Activated T-cell treated with anti-CD3 and anti-CD28 coated beads, Interleukin-2, amount 50 U/mL, for 4 hours (primary cell): ENCODE data around the gene GPRC5A. TPM values are rescaled to one million over a fixed set of nuclear protein-coding genes. Genes with fewer than 3 reads are reported as not detected.

Experiments used
- ATAC-seq, 2 donors: fragments of 200-7000 bp; cut with Tn5 transposase; one replicate each; pipeline ENCODE4 v1.10.0; 2021
- DNase-seq: peaks from one replicate; pipeline ENCODE4 v3.0.0-alpha.2; 2020
- H3K27me3 Mint-ChIP-seq: one replicate; pipeline ENCODE4 v1.8.0; 2021; ENCODE audit warnings: low read depth, mixed read lengths
- H3K36me3 Mint-ChIP-seq: one replicate; pipeline ENCODE4 v1.8.0; 2022; ENCODE audit warnings: mixed read lengths; ENCODE audit not compliant: insufficient read depth
- H3K4me1 Mint-ChIP-seq: one replicate; pipeline ENCODE4 v1.8.0; 2021; ENCODE audit warnings: low read depth, mixed read lengths
- H3K4me3 Mint-ChIP-seq: one replicate; pipeline ENCODE4 v1.8.0; 2021; ENCODE audit warnings: mild to moderate bottlenecking, moderate library complexity, mixed read lengths
- H3K9me3 Mint-ChIP-seq: one replicate; pipeline ENCODE4 v1.8.0; 2021; ENCODE audit warnings: mixed read lengths
- total RNA-seq, 3 donors: library from RNA; stranded (reverse); gene quantifications; one replicate each; pipeline ENCODE4 v1.2.1, GENCODE V29; 2021

Gene GPRC5A
- total RNA-seq, 3 donors from 2014 or later: 0.30 to 0.86 (median 0.50) TPM

- ATAC-seq (no peak), DNase-seq (no peak)
- Mint-ChIP-seq H3K4me3 (no peak overlapping the region), H3K9me3 (no peaks in the 10 kb centered on the region), H3K36me3 (no peaks in the 10 kb centered on the region), H3K27me3 (peaks cover 12% of the 10 kb centered on the region), H3K4me1 (peaks cover 24% of the 10 kb centered on the region)
These were observed 21.3 kb downstream of the GPRC5A start for GRCh38 chr12:12912711-12913110.

DNA sequence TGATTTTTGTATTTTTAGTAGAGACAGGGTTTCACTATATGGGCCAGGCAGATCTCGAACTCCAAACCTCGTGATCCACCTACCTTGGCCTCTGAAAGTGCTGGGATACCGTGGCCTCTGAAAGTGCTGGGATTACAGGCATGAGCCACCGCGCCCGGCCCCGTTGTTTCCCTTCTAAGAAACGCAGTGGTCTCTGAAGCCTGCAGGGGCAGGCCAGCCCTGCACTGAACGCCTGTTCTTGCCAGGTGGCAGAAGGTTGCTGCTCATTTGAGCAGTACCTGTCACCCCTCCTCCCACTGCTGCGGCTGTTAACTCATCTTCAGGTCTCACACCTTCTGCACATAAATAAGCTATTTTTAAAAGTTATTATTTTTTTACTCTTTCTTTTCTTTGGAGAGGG is 24.3 kb downstream of the GPRC5A start:
- ATAC-seq (no peak), DNase-seq (no peak)
- Mint-ChIP-seq H3K4me3 (no peak overlapping the region), H3K4me1 (peaks cover 8% of the 10 kb centered on the region), H3K9me3 (no peaks in the 10 kb centered on the region), H3K36me3 (no peaks in the 10 kb centered on the region), H3K27me3 (peaks cover 13% of the 10 kb centered on the region)

DNA sequence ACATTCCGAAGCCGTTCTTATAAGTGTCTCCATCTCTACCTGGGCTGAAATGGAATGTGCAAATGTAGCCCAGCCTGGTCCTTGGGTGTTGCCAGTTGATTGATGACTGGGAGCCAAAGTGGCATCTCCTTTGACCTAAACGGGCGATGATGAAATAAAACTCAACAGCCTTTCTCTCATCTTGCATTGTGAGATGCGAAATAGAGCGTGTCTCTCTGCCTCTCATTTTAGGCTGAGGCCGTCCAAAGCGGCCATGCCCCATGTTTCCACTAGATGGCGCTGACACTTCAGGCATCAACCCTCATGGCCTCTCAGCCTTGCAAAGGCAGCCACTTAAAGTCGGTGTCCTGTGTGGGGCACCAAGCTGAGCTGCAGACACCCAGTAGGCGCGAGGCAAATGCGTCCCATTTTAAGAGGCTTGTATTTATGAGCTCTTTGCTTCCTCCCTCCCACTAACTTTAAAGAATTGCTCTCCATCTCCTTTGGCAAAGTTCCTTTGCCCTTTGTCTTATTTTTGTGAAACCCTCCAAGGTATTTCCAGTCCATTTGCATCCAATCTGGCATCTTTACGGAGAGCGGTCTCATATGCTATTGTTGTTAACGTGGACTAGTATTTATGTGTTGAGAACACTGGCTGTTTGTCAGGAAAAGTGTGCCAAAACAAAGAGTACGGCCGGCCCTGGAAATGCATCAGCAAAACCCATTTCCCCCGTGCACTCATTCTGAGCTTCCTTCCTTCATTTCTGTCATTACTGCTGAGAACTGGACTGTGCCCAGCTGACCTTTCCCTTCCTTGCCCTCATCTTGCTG is 25.0 kb downstream of the GPRC5A start:
- H3K4me1 Mint-ChIP-seq: peaks cover 8% of the 10 kb centered on the region
- DNase-seq (peak; percentile 81), ATAC-seq (peak; percentile 98 to 99)
- H3K36me3 Mint-ChIP-seq: no peaks in the 10 kb centered on the region
- H3K4me3 Mint-ChIP-seq: no peak overlapping the region
- no peaks in the 10 kb centered on the region for H3K9me3 Mint-ChIP-seq
- peaks cover 13% of the 10 kb centered on the region for H3K27me3 Mint-ChIP-seq

DNA sequence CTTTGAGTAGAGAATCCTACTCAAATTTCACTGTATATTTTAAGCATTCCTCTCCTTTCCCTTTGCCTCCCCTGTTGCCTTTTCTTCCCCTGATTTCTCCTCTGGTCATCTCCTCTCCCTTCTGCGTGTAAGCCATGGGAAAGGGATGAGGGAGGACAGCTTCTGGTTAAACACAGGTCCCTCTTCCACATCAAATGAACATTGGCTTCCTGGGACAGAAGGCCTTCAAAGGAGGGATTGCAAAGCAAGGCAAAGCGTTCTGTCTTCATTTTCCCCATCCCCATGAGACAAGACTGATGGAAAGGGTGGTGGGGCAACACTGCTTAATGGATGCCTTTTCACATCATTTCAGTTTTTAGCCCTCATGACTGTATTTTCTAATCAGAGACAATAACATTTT is 26.2 kb downstream of the GPRC5A start:
- no peak overlapping the region for H3K4me3 Mint-ChIP-seq
- no peaks in the 10 kb centered on the region for H3K9me3 Mint-ChIP-seq
- H3K27me3 Mint-ChIP-seq: peaks cover 13% of the 10 kb centered on the region
- no peaks in the 10 kb centered on the region for H3K36me3 Mint-ChIP-seq
- no peak for DNase-seq
- ATAC-seq: no peak
- peaks cover 8% of the 10 kb centered on the region for H3K4me1 Mint-ChIP-seq

DNA sequence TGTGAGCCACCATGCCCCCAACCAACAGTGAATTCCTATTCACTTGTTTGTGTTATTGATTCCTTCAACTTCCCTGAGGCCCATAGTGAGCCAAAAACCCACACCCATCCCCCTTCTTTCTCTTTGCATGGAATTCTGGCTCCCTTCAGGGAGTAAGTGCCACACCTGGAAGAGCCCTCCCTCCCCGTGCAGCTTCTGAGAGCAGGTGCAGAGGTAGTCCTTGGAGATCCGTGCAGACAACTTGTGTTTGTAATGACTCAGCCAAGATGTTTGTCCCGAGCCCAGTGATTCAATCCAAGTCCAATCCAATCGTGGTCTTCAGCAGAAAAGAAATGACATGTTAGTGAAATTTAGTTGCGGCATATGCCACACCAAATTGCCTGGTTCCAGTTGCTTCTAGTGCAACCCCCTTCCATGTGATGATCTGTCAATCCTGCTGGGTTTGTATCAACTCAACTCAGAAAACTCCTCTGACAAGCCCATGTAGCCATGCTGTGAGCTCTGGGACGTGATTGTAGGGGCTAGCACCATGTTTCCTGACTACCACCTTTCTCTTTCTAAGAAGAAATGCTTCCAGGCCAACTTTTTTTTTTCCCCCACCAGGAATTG is 27.5 kb downstream of the GPRC5A start:
- H3K4me1 Mint-ChIP-seq: peaks cover 8% of the 10 kb centered on the region
- ATAC-seq (no peak), DNase-seq (no peak)
- no peaks in the 10 kb centered on the region for H3K9me3 Mint-ChIP-seq
- no peaks in the 10 kb centered on the region for H3K36me3 Mint-ChIP-seq
- H3K27me3 Mint-ChIP-seq: peaks cover 13% of the 10 kb centered on the region
- H3K4me3 Mint-ChIP-seq: no peak overlapping the region

GRCh38 chr12:12919666-12920435 is 28.5 kb downstream of the GPRC5A start:
- H3K36me3 Mint-ChIP-seq: no peaks in the 10 kb centered on the region
- H3K4me3 Mint-ChIP-seq: no peak overlapping the region
- H3K27me3 Mint-ChIP-seq: peaks cover 13% of the 10 kb centered on the region
- H3K9me3 Mint-ChIP-seq: no peaks in the 10 kb centered on the region
- no peak for ATAC-seq
- H3K4me1 Mint-ChIP-seq: peaks cover 8% of the 10 kb centered on the region
- no peak for DNase-seq

DNA sequence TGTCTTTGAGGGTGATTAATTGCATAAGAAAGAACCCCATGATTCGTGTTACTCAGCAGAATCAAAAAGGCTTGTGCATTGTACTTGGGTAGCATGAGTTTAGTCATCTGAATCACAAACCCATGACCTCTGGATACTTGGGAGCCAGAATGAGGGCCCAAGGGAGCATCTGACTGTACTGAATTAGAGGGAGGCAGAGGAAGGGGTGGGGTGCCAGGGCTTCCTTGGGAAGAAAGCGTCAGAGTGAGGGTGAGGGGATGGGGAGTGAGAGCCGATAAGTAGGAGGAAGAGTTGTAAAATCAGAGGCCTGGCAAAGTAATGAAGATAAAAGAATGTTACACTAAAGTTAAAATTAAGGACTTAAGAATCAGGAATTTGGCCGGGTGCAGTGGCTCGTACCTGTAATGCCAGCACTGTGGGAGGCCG is 30.8 kb downstream of the GPRC5A start:
- DNase-seq: no peak
- peaks cover 4% of the 10 kb centered on the region for H3K27me3 Mint-ChIP-seq
- H3K4me1 Mint-ChIP-seq: no peaks in the 10 kb centered on the region
- no peaks in the 10 kb centered on the region for H3K9me3 Mint-ChIP-seq
- H3K36me3 Mint-ChIP-seq: no peaks in the 10 kb centered on the region
- no peak overlapping the region for H3K4me3 Mint-ChIP-seq
- no peak for ATAC-seq

GRCh38 chr12:12922978-12923377 is 31.6 kb downstream of the GPRC5A start:
- no peaks in the 10 kb centered on the region for H3K9me3 Mint-ChIP-seq

DNA sequence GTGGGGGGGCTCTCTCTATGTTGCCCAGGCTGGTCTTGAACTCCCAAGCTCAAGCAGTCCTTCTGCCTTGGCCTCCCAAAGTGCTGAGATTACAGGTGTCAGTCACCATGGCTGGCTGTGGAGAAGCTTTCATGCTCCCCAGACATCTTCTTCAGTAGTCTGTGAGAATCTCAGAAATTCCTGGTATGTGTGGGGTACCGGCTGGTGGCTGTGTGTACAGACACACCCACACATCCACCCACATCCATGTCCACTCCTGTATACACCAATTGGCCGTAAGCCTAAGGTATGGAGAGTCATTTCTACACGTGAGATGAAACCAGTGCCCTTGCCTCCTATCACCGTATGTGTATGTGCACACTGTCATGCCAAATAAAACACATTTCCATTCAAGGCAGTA is 32.8 kb downstream of the GPRC5A start:
- H3K36me3 Mint-ChIP-seq: no peaks in the 10 kb centered on the region
- H3K27me3 Mint-ChIP-seq: peaks cover 3% of the 10 kb centered on the region
- no peak for DNase-seq
- no peaks in the 10 kb centered on the region for H3K4me1 Mint-ChIP-seq
- ATAC-seq: no peak
- H3K4me3 Mint-ChIP-seq: no peak overlapping the region
- H3K9me3 Mint-ChIP-seq: no peaks in the 10 kb centered on the region

More at GRCh38 chr12:12922978-12923377, 31.6 kb downstream of the GPRC5A start:
- ATAC-seq (no peak), DNase-seq (no peak)
- Mint-ChIP-seq H3K4me1 (no peaks in the 10 kb centered on the region), H3K4me3 (no peak overlapping the region), H3K27me3 (peaks cover 5% of the 10 kb centered on the region), H3K36me3 (no peaks in the 10 kb centered on the region)

DNA sequence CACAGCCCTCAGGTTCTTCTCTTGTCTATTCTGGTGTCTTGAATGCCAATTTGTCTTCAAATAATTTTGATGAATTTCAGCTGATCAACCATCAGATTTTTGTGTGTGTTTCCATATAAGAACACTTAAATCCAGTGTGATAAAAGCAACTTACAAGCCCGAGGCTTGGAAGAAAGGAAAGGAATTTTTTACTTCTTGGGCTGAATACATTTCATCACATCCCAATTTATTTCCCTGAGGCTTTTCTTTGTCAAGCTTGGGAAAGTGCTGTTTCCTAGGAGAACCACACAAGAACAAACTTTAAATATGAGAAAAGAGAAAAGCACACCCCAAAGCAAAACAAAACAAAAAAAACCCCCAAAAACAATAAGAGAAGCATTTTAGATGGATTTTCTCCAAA is 34.0 kb downstream of the GPRC5A start:
- no peaks in the 10 kb centered on the region for H3K9me3 Mint-ChIP-seq
- peaks cover 3% of the 10 kb centered on the region for H3K27me3 Mint-ChIP-seq
- no peak for DNase-seq
- ATAC-seq: no peak
- H3K4me3 Mint-ChIP-seq: no peak overlapping the region
- H3K36me3 Mint-ChIP-seq: no peaks in the 10 kb centered on the region
- H3K4me1 Mint-ChIP-seq: no peaks in the 10 kb centered on the region

GRCh38 chr12:12926571-12927071 is 35.3 kb downstream of the GPRC5A start:
- DNase-seq: no peak
- Mint-ChIP-seq H3K9me3 (no peaks in the 10 kb centered on the region), H3K36me3 (no peaks in the 10 kb centered on the region), H3K27me3 (peaks cover 3% of the 10 kb centered on the region), H3K4me3 (no peak overlapping the region), H3K4me1 (no peaks in the 10 kb centered on the region)
- ATAC-seq: no peak

- peak overlapping the region; percentile 75 for H3K4me3 Mint-ChIP-seq
- peak; percentile 25 for DNase-seq
- H3K9me3 Mint-ChIP-seq: no peaks in the 10 kb centered on the region
- ATAC-seq: peak in 1 of 2 donors; percentile 54
- H3K36me3 Mint-ChIP-seq: no peaks in the 10 kb centered on the region
- no peaks in the 10 kb centered on the region for H3K4me1 Mint-ChIP-seq
- peaks cover 3% of the 10 kb centered on the region for H3K27me3 Mint-ChIP-seq
These were observed 36.1 kb downstream of the GPRC5A start for GRCh38 chr12:12927211-12928079.

GRCh38 chr12:12929696-12930095 is 38.3 kb downstream of the GPRC5A start:
- Mint-ChIP-seq H3K36me3 (no peaks in the 10 kb centered on the region), H3K9me3 (no peaks in the 10 kb centered on the region)

More at GRCh38 chr12:12929696-12930095, 38.3 kb downstream of the GPRC5A start:
- peaks cover 5% of the 10 kb centered on the region for H3K27me3 Mint-ChIP-seq
- ATAC-seq (no peak), DNase-seq (no peak)
- H3K4me3 Mint-ChIP-seq: no peak overlapping the region
- H3K4me1 Mint-ChIP-seq: no peaks in the 10 kb centered on the region
